T-helper 1 cell treated with Interleukin-12 subunit alpha and Interleukin-12 subunit beta and Interleukin-4 antibody, amounts not matched to agents 30 μg/mL and 1 μg/mL, for 36 hours (primary cell): Measurements from ENCODE around the gene ARHGAP29.

Experiments
- H3K27ac Mint-ChIP-seq: one replicate; pipeline ENCODE4 v1.8.0; 2021; ENCODE audit warnings: mild to moderate bottlenecking, mixed read lengths
- H3K27me3 Mint-ChIP-seq: one replicate; pipeline ENCODE4 v1.8.0; 2021; ENCODE audit warnings: low read depth, mixed read lengths
- H3K36me3 Mint-ChIP-seq: one replicate; pipeline ENCODE4 v1.8.0; 2021; ENCODE audit warnings: low read depth, mixed read lengths
- H3K4me1 Mint-ChIP-seq: one replicate; pipeline ENCODE4 v1.8.0; 2021; ENCODE audit warnings: low read depth, mixed read lengths
- H3K4me3 Mint-ChIP-seq: one replicate; pipeline ENCODE4 v1.8.0; 2021; ENCODE audit warnings: mild to moderate bottlenecking, moderate library complexity, mixed read lengths
- H3K9me3 Mint-ChIP-seq: one replicate; pipeline ENCODE4 v1.8.0; 2021; ENCODE audit warnings: mixed read lengths

ARHGAP29 gene

DNA sequence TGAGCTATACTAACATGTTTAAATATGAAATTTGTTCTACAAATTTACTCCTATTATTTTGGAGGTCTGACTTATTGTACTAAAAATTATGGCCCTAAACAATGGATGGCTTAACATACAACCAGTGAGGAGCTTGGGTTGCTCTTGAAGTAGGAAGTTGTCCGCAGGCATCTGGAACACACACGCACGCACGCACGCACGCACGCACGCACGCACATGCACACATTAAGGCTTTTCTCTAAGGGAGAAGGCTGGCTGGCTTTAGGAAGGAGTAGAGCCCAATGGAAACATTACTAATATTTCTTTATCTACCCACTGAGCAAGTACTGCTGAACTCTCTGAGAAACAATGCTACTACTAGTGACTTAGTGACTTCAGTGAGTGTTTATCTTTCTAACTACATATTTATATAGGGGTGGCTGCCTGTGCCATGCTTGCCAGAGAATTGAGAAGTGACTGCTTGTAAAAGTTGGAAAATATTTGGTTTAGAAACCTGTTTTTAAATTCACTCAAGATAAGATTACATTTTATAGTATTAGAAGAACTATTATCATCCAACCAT lies 16.2 kb upstream of the ARHGAP29 start:
- no peak overlapping the region for H3K27ac Mint-ChIP-seq
- H3K9me3 Mint-ChIP-seq: no peaks in the 10 kb centered on the region

GRCh38 chr1:94250341-94250740 lies 13.0 kb upstream of the ARHGAP29 start:
- H3K4me3 Mint-ChIP-seq: no peak overlapping the region
- H3K27ac Mint-ChIP-seq: no peak overlapping the region
- H3K4me1 Mint-ChIP-seq: peaks cover 7% of the 10 kb centered on the region
- no peaks in the 10 kb centered on the region for H3K36me3 Mint-ChIP-seq
- peaks cover 44% of the 10 kb centered on the region for H3K27me3 Mint-ChIP-seq
- no peaks in the 10 kb centered on the region for H3K9me3 Mint-ChIP-seq

More for the DNA sequence above, 16.2 kb upstream of the ARHGAP29 start:
- no peaks in the 10 kb centered on the region for H3K36me3 Mint-ChIP-seq
- no peaks in the 10 kb centered on the region for H3K4me1 Mint-ChIP-seq
- peaks cover 18% of the 10 kb centered on the region for H3K27me3 Mint-ChIP-seq
- H3K4me3 Mint-ChIP-seq: no peak overlapping the region

- H3K9me3 Mint-ChIP-seq: peaks cover 1% of the 10 kb centered on the region
- peaks cover 2% of the 10 kb centered on the region for H3K36me3 Mint-ChIP-seq
- H3K27me3 Mint-ChIP-seq: peaks cover 50% of the 10 kb centered on the region
- no peak overlapping the region for H3K4me3 Mint-ChIP-seq
- H3K27ac Mint-ChIP-seq: no peak overlapping the region
- peaks cover 7% of the 10 kb centered on the region for H3K4me1 Mint-ChIP-seq
Measured at GRCh38 chr1:94248956-94249688, 11.7 kb upstream of the ARHGAP29 start.

DNA sequence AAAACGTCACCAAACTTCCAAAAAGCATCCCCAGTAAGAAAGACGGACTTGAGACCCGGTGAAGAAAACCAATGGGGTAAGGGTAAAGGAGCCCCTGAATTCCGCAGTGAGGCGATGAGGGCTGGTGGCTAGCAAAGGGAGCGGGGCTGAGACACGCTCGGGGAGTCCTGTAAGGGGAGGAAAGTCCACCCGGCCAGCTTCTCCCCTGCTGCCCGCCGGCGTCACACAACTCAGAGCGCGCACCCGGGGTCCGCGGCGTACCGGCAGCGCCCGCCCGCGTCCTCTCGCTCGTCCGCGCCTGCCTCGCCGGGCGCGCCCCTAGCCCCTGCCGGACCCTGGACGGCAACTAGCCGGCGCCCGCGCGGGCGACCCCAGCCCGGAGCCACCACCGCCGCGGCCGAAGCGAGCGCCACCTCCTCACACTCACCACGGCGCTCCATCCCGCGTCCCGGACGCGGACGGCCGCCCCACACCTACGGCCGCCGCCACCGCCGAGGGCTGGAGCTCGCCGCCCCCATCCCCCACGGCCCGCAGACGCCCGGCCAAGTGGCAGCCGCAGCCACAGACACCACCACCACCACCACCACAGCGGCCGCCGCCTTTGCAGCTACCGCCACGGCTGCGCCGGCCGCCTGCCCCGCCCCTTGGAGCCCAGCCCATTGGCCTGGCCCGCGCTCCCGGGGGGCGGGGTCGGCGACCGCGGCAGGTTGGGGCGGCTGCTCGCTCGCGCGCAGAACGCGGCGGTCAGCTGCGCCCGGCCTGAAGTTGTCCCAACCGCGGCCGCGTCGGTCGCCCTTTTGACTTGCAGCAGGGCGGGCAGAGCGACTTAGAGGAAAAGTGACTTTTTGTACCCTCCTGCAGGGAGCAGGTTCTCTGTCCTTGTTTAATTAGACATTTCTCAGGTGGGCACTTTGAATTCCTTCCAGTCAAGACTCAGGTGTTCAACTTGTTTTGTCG lies 10.0 kb upstream of the ARHGAP29 start:
- Mint-ChIP-seq H3K4me3 (peak overlapping the region; percentile 29), H3K4me1 (peaks cover 7% of the 10 kb centered on the region), H3K36me3 (peaks cover 5% of the 10 kb centered on the region), H3K27me3 (peaks cover 66% of the 10 kb centered on the region), H3K27ac (no peak overlapping the region), H3K9me3 (peaks cover 14% of the 10 kb centered on the region)

DNA sequence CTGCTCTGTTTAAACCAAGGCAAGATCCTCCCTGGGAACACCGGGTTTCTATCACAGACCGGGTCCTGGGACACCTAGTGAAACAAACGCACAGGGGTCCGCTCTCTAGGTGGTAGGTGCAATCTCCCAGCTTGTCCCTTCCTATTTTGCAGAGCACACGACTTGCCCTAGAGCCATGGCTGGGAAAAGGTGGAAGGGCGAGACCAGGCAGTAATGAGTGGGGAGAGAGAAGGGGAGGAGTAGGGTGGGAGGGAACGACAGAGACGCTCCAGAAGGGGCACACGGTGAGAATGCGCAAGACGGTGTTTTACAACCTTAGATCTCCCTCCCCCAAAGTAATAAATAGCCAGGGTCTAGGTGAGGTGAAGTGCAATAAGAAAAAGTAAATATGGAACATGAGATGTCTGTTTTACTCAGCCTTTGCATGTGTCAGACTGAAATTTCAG lies 9.3 kb upstream of the ARHGAP29 start:
- Mint-ChIP-seq H3K9me3 (peaks cover 16% of the 10 kb centered on the region), H3K27ac (peak overlapping the region; percentile 4), H3K27me3 (peaks cover 73% of the 10 kb centered on the region), H3K4me3 (peak overlapping the region; percentile 29), H3K36me3 (peaks cover 5% of the 10 kb centered on the region), H3K4me1 (peaks cover 7% of the 10 kb centered on the region)

- peaks cover 77% of the 10 kb centered on the region for H3K27me3 Mint-ChIP-seq
- H3K4me1 Mint-ChIP-seq: peaks cover 7% of the 10 kb centered on the region
- peaks cover 5% of the 10 kb centered on the region for H3K36me3 Mint-ChIP-seq
- H3K4me3 Mint-ChIP-seq: no peak overlapping the region
- peaks cover 16% of the 10 kb centered on the region for H3K9me3 Mint-ChIP-seq
- H3K27ac Mint-ChIP-seq: no peak overlapping the region
Measured at GRCh38 chr1:94245747-94246438, 8.5 kb upstream of the ARHGAP29 start.

DNA sequence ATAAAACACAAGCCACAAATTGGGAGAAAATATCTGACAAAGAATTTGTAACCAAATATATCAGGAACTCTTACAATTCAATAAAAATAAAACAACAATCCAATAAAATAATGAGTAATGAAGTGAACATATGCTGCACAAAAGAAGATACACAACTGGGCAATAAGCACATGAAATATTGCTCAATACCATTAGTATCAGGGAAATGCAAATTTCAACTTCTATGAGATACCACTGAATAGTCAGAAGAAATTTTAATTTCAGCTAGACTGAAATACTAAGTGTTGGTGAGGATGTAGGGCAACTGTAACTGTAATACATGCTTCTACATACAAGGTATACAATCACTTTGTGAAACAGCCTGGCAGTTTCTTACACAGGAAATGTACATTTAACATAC lies 7.4 kb upstream of the ARHGAP29 start:
- Mint-ChIP-seq H3K4me3 (no peak overlapping the region), H3K9me3 (peaks cover 16% of the 10 kb centered on the region), H3K27ac (no peak overlapping the region), H3K4me1 (peaks cover 7% of the 10 kb centered on the region), H3K36me3 (peaks cover 5% of the 10 kb centered on the region), H3K27me3 (peaks cover 83% of the 10 kb centered on the region)

DNA sequence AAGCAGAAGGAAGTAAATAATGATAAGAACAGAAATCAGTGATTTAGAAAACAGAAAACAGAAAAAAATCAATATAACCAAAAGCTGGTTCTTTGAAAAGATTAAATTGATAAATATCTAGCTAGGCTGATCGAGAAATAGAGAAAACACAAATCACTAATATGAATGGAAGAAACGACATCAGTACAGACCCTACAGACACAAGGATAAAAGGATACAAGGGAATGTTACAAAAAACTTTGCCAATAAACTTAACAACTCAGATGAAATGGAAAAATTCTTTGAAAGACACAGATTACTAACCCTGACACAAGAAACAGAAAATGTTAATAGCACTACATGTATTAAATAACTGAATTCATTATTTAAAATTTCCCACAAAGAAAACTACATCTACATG lies 6.3 kb upstream of the ARHGAP29 start:
- H3K4me1 Mint-ChIP-seq: peaks cover 7% of the 10 kb centered on the region

GRCh38 chr1:94240822-94241221 lies 3.4 kb upstream of the ARHGAP29 start:
- H3K27ac Mint-ChIP-seq: no peak overlapping the region
- H3K4me1 Mint-ChIP-seq: peaks cover 9% of the 10 kb centered on the region
- H3K4me3 Mint-ChIP-seq: no peak overlapping the region
- H3K36me3 Mint-ChIP-seq: peaks cover 5% of the 10 kb centered on the region
- H3K9me3 Mint-ChIP-seq: peaks cover 16% of the 10 kb centered on the region
- peaks cover 86% of the 10 kb centered on the region for H3K27me3 Mint-ChIP-seq

More for the DNA sequence above, 6.3 kb upstream of the ARHGAP29 start:
- Mint-ChIP-seq H3K27ac (no peak overlapping the region), H3K9me3 (peaks cover 16% of the 10 kb centered on the region), H3K4me3 (no peak overlapping the region), H3K27me3 (peaks cover 87% of the 10 kb centered on the region), H3K36me3 (peaks cover 5% of the 10 kb centered on the region)

- Mint-ChIP-seq H3K9me3 (peaks cover 16% of the 10 kb centered on the region), H3K27me3 (peaks cover 86% of the 10 kb centered on the region), H3K4me3 (no peak overlapping the region), H3K27ac (no peak overlapping the region), H3K36me3 (peaks cover 5% of the 10 kb centered on the region), H3K4me1 (peaks cover 11% of the 10 kb centered on the region)
Measured at GRCh38 chr1:94239796-94240195, 2.4 kb upstream of the ARHGAP29 start.

GRCh38 chr1:94239051-94239450 lies 1.7 kb upstream of the ARHGAP29 start:
- Mint-ChIP-seq H3K4me3 (no peak overlapping the region), H3K27ac (no peak overlapping the region), H3K36me3 (peaks cover 2% of the 10 kb centered on the region), H3K27me3 (peaks cover 86% of the 10 kb centered on the region), H3K4me1 (peaks cover 11% of the 10 kb centered on the region), H3K9me3 (peaks cover 14% of the 10 kb centered on the region)

- Mint-ChIP-seq H3K36me3 (no peaks in the 10 kb centered on the region), H3K9me3 (no peaks in the 10 kb centered on the region), H3K4me1 (peaks cover 11% of the 10 kb centered on the region), H3K4me3 (peak overlapping the region; percentile 46), H3K27me3 (peaks cover 83% of the 10 kb centered on the region), H3K27ac (no peak overlapping the region)
Measured at GRCh38 chr1:94236630-94237290, 624 bp downstream of the ARHGAP29 start.

- Mint-ChIP-seq H3K4me1 (peaks cover 11% of the 10 kb centered on the region), H3K9me3 (no peaks in the 10 kb centered on the region), H3K27ac (no peak overlapping the region), H3K27me3 (peaks cover 88% of the 10 kb centered on the region), H3K4me3 (peak overlapping the region; percentile 46), H3K36me3 (no peaks in the 10 kb centered on the region)
Measured at GRCh38 chr1:94236013-94236491, 1.3 kb downstream of the ARHGAP29 start.
